Left lobe of liver (tissue), 2 donors: Measurements from ENCODE around the gene CIC. TPM values are rescaled to one million over a fixed set of nuclear protein-coding genes. Genes with fewer than 3 reads are reported as not detected.
A peak's percentile ranks its signal among the peaks of the same experiment; 100 is the strongest.

ENCODE experiments used
- ATAC-seq: fragments of 200-7000 bp; cut with Tn5 transposase; one replicate; pipeline ENCODE4 v1.9.1; 2020; ENCODE audit warnings: mild to moderate bottlenecking, moderate library complexity
- DNase-seq: peaks from one replicate; pipeline ENCODE4 v3.0.0-alpha.2; 2020; ENCODE audit warnings: low spot score
- total RNA-seq: library from RNA; stranded (reverse); gene quantifications from one replicate; pipeline ENCODE4 v1.2.1, GENCODE V29; 2021
- donor health status: DM: no; HTN: no; CAD: no; lungs with moderate emphysema.
- donor health status: DM: no; HTN: yes; CAD: no.

CIC gene
- total RNA-seq, 1 donor from 2014 or later, result 25.2 TPM

GRCh38 chr19:42303101-42303464 lies 34.0 kb downstream of the CIC start:
- DNase-seq (no peak), ATAC-seq (no peak)

GRCh38 chr19:42303876-42304275 lies 34.8 kb downstream of the CIC start:
- DNase-seq (no peak), ATAC-seq (no peak)

- ATAC-seq, result no peak
- no peak for DNase-seq
Measured at GRCh38 chr19:42306646-42307045, 37.6 kb downstream of the CIC start.

- ATAC-seq, result no peak
- no peak for DNase-seq
Measured at GRCh38 chr19:42309686-42310085, 40.6 kb downstream of the CIC start.

GRCh38 chr19:42311657-42312056 lies 42.6 kb downstream of the CIC start:
- ATAC-seq (no peak), DNase-seq (no peak)

GRCh38 chr19:42312370-42312769 lies 43.3 kb downstream of the CIC start:
- DNase-seq (no peak), ATAC-seq (no peak)

- ATAC-seq, result peak; percentile 80
Measured at GRCh38 chr19:42313096-42313839, 44.2 kb downstream of the CIC start, which contains the start of gene TMEM145. Gene TMEM145 (plus strand): TSS chr19:42313309. CDS start chr19:42313377, 68 bp downstream.

GRCh38 chr19:42313840-42314755 lies 45.0 kb downstream of the CIC start:
- DNase-seq (no peak), ATAC-seq (no peak)

More at GRCh38 chr19:42313096-42313839, 44.2 kb downstream of the CIC start, which contains the start of gene TMEM145:
- DNase-seq, result no peak

- ATAC-seq (no peak), DNase-seq (no peak)
Measured at GRCh38 chr19:42315024-42315423, 46.0 kb downstream of the CIC start.

GRCh38 chr19:42316223-42317211 lies 47.5 kb downstream of the CIC start:
- DNase-seq, result no peak

GRCh38 chr19:42317535-42317934 lies 48.5 kb downstream of the CIC start:
- ATAC-seq, result no peak

More at GRCh38 chr19:42316223-42317211, 47.5 kb downstream of the CIC start:
- peak; percentile 47 for ATAC-seq

GRCh38 chr19:42322305-42322704 lies 53.3 kb downstream of the CIC start:
- ATAC-seq (no peak), DNase-seq (no peak)

More at GRCh38 chr19:42317535-42317934, 48.5 kb downstream of the CIC start:
- no peak for DNase-seq

GRCh38 chr19:42323473-42323851 lies 54.4 kb downstream of the CIC start:
- no peak for DNase-seq
- ATAC-seq, result no peak

GRCh38 chr19:42323852-42324654 lies 55.0 kb downstream of the CIC start:
- no peak for DNase-seq
- no peak for ATAC-seq

- no peak for DNase-seq
- no peak for ATAC-seq
Measured at GRCh38 chr19:42324655-42325307, 55.7 kb downstream of the CIC start.

- ATAC-seq (peak; percentile 96), DNase-seq (peak; percentile 97)
Measured at GRCh38 chr19:42325308-42325895, 56.4 kb downstream of the CIC start, which contains the start of gene MEGF8. Gene MEGF8 (plus strand): TSS chr19:42325635. CDS start chr19:42326244, 609 bp downstream.

- ATAC-seq (peak; percentile 15), DNase-seq (no peak)
Measured at GRCh38 chr19:42325896-42326771, 57.1 kb downstream of the CIC start.

- ATAC-seq, result no peak
- no peak for DNase-seq
Measured at GRCh38 chr19:42326969-42327368, 57.9 kb downstream of the CIC start.
